B cell (primary cell): Measurements from ENCODE around the gene PGBD5. TPM values are rescaled to one million over a fixed set of nuclear protein-coding genes. Genes with fewer than 3 reads are reported as not detected.

Experiments
- ATAC-seq: fragments of 200-7000 bp; cut with Tn5 transposase; one replicate; pipeline ENCODE4 v1.10.0; 2021; ENCODE audit warnings: low read depth, mild to moderate bottlenecking, moderate number of reproducible peaks, moderate library complexity
- CTCF ChIA-PET: fragments of 350-600 bp; sonication (Branson Sonifier 250); formaldehyde crosslinking; loops from one replicate; lab custom pipeline; 2021; ENCODE audit warnings: antibody characterized with exemption, inconsistent platforms; lab: Charles Lee
- POLR2A ChIA-PET: fragments of 350-600 bp; sonication (Branson Sonifier 250); formaldehyde crosslinking; loops from one replicate; lab custom pipeline; 2021; ENCODE audit warnings: antibody characterized with exemption; lab: Charles Lee
- DNase-seq: peaks from one replicate; pipeline ENCODE4 v3.0.0; 2013
- H2AFZ ChIP-seq: 2 replicates; pipeline ENCODE4 v1.6.1; 2012; ENCODE audit warnings: mild to moderate bottlenecking, low read depth, low read length; ENCODE audit not compliant: insufficient read depth, poor library complexity, severe bottlenecking
- H3K27ac ChIP-seq, 2 donors: 1 replicate in 1 of 2; 2 replicates in 1 of 2; pipeline ENCODE4 v1.5.1; 2012 to 2013; ENCODE audit warnings: low read length in 2 of 2, mild to moderate bottlenecking in 2 of 2, moderate library complexity in 1 of 2
- H3K27me3 ChIP-seq, 4 experiments: fragments of 200-600 bp in 1 of 4; sonication (generic) in 1 of 4; replicated peaks in 1 of 4; 1 replicate in 2 of 4; 2 replicates in 2 of 4; pipeline versions ENCODE4 v1.6.1 to v1.7.0; 2013 to 2016; ENCODE audit warnings: low read length in 3 of 4, mild to moderate bottlenecking in 2 of 4, mixed read lengths in 1 of 4, moderate library complexity in 1 of 4; ENCODE audit not compliant: insufficient read depth in 4 of 4, control insufficient read depth in 3 of 4; ENCODE audit errors: control extremely low read depth in 1 of 4
- H3K36me3 ChIP-seq, 2 experiments: replicated peaks in 1 of 2; 1 replicate in 1 of 2; 2 replicates in 1 of 2; pipeline versions ENCODE4 v1.6.1 to v1.7.1; 2013; ENCODE audit warnings: low read length in 1 of 2; ENCODE audit not compliant: insufficient read depth in 2 of 2, control insufficient read depth in 1 of 2; ENCODE audit errors: control extremely low read depth in 1 of 2, extremely low read depth in 1 of 2
- H3K4me1 ChIP-seq, 2 donors: fragments of 200-600 bp in 1 of 2; sonication (generic) in 1 of 2; 1 replicate in 1 of 2; 2 replicates in 1 of 2; pipeline versions ENCODE4 v1.5.1 to v1.6.1; 2013 to 2017; ENCODE audit warnings: low read length in 2 of 2; ENCODE audit not compliant: control insufficient read depth in 2 of 2, insufficient read depth in 2 of 2
- H3K4me2 ChIP-seq: replicated peaks from 2 replicates; pipeline ENCODE3; 2012; ENCODE audit warnings: mild to moderate bottlenecking, low read depth, low read length; ENCODE audit not compliant: poor library complexity, severe bottlenecking
- H3K4me3 ChIP-seq, 5 experiments: fragments of 200-600 bp in 1 of 5; sonication (generic) in 1 of 5; 1 replicate in 3 of 5; 2 replicates in 2 of 5; pipeline versions ENCODE4 v1.5.1 to v1.7.0; 2011 to 2016; ENCODE audit warnings: low read length in 4 of 5, mild to moderate bottlenecking in 4 of 5, low read depth in 2 of 5, control low read depth in 1 of 5, moderate library complexity in 1 of 5; ENCODE audit not compliant: insufficient read depth in 1 of 5; ENCODE audit errors: control extremely low read depth in 1 of 5, extremely low read depth in 1 of 5
- H3K79me2 ChIP-seq: fragments of 200-600 bp; sonication (generic); one replicate; pipeline ENCODE4 v1.6.0; 2016; ENCODE audit warnings: low read length; ENCODE audit not compliant: control insufficient read depth, insufficient read depth
- H3K9ac ChIP-seq: fragments of 200-600 bp; sonication (generic); 2 replicates; pipeline ENCODE4 v1.6.1; 2017; ENCODE audit warnings: mild to moderate bottlenecking, low read length, moderate library complexity
- H3K9me3 ChIP-seq, 3 donors: one replicate each; pipeline versions ENCODE4 v1.6.1 to v1.7.1; 2013; ENCODE audit warnings: low read length in 2 of 3; ENCODE audit not compliant: control insufficient read depth in 2 of 3, insufficient read depth in 1 of 3; ENCODE audit errors: control extremely low read depth in 1 of 3
- H4K20me1 ChIP-seq: 2 replicates; pipeline ENCODE4 v1.6.0; 2012; ENCODE audit warnings: mild to moderate bottlenecking, low read length; ENCODE audit not compliant: insufficient read depth, control insufficient read depth, poor library complexity, severe bottlenecking
- H3K27ac Mint-ChIP-seq: one replicate; pipeline ENCODE4 v1.8.0; 2021; ENCODE audit warnings: mixed read lengths
- H3K27me3 Mint-ChIP-seq: one replicate; pipeline ENCODE4 v1.8.0; 2021; ENCODE audit warnings: mixed read lengths
- H3K4me1 Mint-ChIP-seq: one replicate; pipeline ENCODE4 v1.8.0; 2021; ENCODE audit warnings: mixed read lengths
- H3K4me3 Mint-ChIP-seq: one replicate; pipeline ENCODE4 v1.8.0; 2021; ENCODE audit warnings: mixed read lengths
- H3K9me3 Mint-ChIP-seq: one replicate; pipeline ENCODE4 v1.8.0; 2022; ENCODE audit warnings: mixed read lengths; ENCODE audit not compliant: insufficient read depth
- EZH2 ChIP-seq: IDR thresholded peaks from 2 replicates; pipeline ENCODE4 v1.6.1; 2012; ENCODE audit warnings: borderline replicate concordance, low read depth, mild to moderate bottlenecking, moderate library complexity, low read length; ENCODE audit not compliant: insufficient read depth, poor library complexity, severe bottlenecking
- WGBS: methylation state at CpG from one replicate; pipeline ENCODE4 v1.1.5; 2013; ENCODE audit warnings: missing lambda C conversion rate; ENCODE audit not compliant: insufficient coverage; 5-methylcytosine and 5-hydroxymethylcytosine counted together
- intact Hi-C: fragments of 100-400 bp; cut with micrococcal nuclease; formaldehyde crosslinking; loops from one replicate; pipeline ENCODE4 v1.10.0; 2022
- polyA plus RNA-seq: library from polyadenylated mRNA; depleted of rRNA; stranded (reverse); fragments of >200 nt; gene quantifications from 2 replicates; pipeline ENCODE4 v1.2.3, GENCODE V29; 2012
- total RNA-seq, 2 donors: library from RNA; stranded (reverse); fragments of 120-200 nt in 1 of 2; gene quantifications; 1 replicate in 1 of 2; 2 replicates in 1 of 2; pipeline versions ENCODE4 v1.2.3 to v1.2.4, GENCODE V29; 2013 to 2022
- TF ChIP-seq, protein P1 (sequence below): fragments of 200-600 bp; IDR thresholded peaks from one replicate; pipeline ENCODE4 v1.8.0; 2022; ENCODE audit warnings: antibody characterized with exemption, mild to moderate bottlenecking

The PGBD5 gene
- total and polyA plus RNA-seq, 2 donors (not counting 1 experiment from before 2014, with no cell fraction given) = 0.07 TPM; not detected in 1

DNA sequence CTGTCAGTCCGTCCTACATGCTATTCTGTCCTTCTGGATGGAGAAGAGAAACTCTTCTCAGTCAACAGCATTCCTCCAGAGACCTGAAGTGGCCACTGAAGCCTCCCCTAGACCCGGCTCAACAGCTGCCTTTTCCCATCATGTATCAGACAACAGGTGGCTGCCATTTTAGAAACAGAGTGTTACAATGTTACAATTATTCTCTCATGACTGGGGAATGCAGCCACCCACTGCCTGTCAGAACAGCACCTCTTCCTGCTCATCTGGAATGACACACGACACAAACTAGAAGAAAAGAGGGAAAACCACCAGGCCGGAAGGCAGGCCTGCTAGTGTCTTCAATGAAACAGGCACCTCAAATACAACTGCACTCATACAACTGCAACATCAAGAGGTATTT is 105.3 kb downstream of the PGBD5 start:
- 100% methylated on average over 2 of the region's 4 CpGs for WGBS
- POLR2A ChIA-PET = no interaction called here
- Mint-ChIP-seq H3K4me3 (no peak overlapping the region), H3K27ac (no peak overlapping the region), H3K27me3 (peaks cover 7% of the 10 kb centered on the region), H3K9me3 (no peaks in the 10 kb centered on the region), H3K4me1 (no peaks in the 10 kb centered on the region)
- no peak for ATAC-seq
- H3K4me2 ChIP-seq = no peak overlapping the region
- CTCF ChIA-PET = no interaction called here
- no peaks in the 10 kb centered on the region for H3K4me1 ChIP-seq
- H3K36me3 ChIP-seq = no peaks in the 10 kb centered on the region
- H3K27me3 ChIP-seq = no peaks in the 10 kb centered on the region
- no peaks in the 10 kb centered on the region for H3K9me3 ChIP-seq
- H2AFZ ChIP-seq = no peak overlapping the region
- TF ChIP-seq EZH2 = no peak
- TF ChIP-seq, protein P1, sequence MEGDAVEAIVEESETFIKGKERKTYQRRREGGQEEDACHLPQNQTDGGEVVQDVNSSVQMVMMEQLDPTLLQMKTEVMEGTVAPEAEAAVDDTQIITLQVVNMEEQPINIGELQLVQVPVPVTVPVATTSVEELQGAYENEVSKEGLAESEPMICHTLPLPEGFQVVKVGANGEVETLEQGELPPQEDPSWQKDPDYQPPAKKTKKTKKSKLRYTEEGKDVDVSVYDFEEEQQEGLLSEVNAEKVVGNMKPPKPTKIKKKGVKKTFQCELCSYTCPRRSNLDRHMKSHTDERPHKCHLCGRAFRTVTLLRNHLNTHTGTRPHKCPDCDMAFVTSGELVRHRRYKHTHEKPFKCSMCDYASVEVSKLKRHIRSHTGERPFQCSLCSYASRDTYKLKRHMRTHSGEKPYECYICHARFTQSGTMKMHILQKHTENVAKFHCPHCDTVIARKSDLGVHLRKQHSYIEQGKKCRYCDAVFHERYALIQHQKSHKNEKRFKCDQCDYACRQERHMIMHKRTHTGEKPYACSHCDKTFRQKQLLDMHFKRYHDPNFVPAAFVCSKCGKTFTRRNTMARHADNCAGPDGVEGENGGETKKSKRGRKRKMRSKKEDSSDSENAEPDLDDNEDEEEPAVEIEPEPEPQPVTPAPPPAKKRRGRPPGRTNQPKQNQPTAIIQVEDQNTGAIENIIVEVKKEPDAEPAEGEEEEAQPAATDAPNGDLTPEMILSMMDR = no peak
- H3K4me3 ChIP-seq = no peak overlapping the region
- H3K79me2 ChIP-seq = no peaks in the 10 kb centered on the region
- intact Hi-C loops = no loop called here
- H3K27ac ChIP-seq = no peak overlapping the region
- H3K9ac ChIP-seq = no peak overlapping the region
- H4K20me1 ChIP-seq = no peaks in the 10 kb centered on the region
- no peak for DNase-seq

DNA sequence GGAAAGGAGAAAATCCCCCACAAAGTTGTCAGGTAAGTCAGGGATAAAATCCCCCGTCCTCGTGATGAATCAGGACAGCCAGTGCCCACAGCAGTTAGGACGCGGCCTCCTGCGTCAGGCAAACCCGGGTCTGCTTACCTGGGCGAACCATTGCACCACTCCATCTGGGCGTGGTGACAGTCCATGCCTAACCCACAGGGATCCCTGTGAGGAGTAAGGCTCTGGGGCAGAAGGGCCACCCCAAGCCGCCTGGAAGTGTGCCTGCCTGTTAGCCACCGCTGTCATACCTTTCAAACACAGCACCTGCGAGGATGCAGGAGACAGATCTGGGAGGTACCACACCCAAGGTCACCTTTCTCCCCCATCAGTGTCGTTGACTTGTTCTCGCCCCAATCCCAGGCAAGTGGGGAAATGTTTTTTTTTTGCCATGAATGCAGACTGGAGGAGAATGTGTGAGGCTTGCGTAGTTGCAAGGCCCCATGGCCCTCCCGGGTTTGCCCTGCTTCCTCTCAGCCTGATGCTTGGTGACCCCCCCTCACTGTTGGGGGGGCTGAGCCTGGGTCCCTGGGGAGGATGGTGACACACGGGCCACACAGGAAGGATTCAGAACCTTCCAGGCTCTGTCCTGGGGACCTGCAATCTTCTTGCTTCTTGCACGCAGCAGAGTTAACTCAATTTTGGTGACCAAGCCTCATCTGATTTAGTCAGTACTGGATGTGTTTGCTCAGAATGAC is 107.0 kb downstream of the PGBD5 start:
- Histone ChIP-seq H4K20me1 (no peaks in the 10 kb centered on the region), H3K9me3 (no peaks in the 10 kb centered on the region), H2AFZ (no peak overlapping the region), H3K4me3 (no peak overlapping the region), H3K27ac (no peak overlapping the region), H3K4me2 (no peak overlapping the region), H3K4me1 (no peaks in the 10 kb centered on the region), H3K27me3 (no peaks in the 10 kb centered on the region), H3K36me3 (no peaks in the 10 kb centered on the region), H3K9ac (no peak overlapping the region), H3K79me2 (no peaks in the 10 kb centered on the region)
- ChIA-PET CTCF (no interaction called here), POLR2A (no interaction called here)
- peaks cover 7% of the 10 kb centered on the region for H3K27me3 Mint-ChIP-seq
- no peak for TF ChIP-seq EZH2
- TF ChIP-seq, protein P1 = no peak
- H3K4me1 Mint-ChIP-seq = no peaks in the 10 kb centered on the region
- no peaks in the 10 kb centered on the region for H3K9me3 Mint-ChIP-seq
- WGBS = 90% methylated on average over 15 of the region's 17 CpGs
- intact Hi-C loops = loop anchor here (10.0 kb wide), 1 partner anchor 1654 kb away; no protein-coding TSS in a partner anchor
- ATAC-seq (no peak), DNase-seq (no peak)
- no peak overlapping the region for H3K4me3 Mint-ChIP-seq
- no peak overlapping the region for H3K27ac Mint-ChIP-seq
